GM19395 (cell line): ENCODE measurements around the gene TECPR2.
"Not testable (repeated sequence)": the region's sequence is repeated elsewhere in the genome, so short reads cannot be mapped to it uniquely, and the experiment has no call there.

ENCODE experiments used
- ATAC-seq: cut with Tn5 transposase; IDR thresholded peaks from one replicate; pipeline ENCODE4 v1.9.1; 2021; ENCODE audit warnings: mild to moderate bottlenecking, moderate library complexity; ENCODE audit not compliant: unreplicated experiment

TECPR2 gene

GRCh38 chr14:102362545-102363181, at the start of gene TECPR2, which contains the start of gene CINP:
Gene TECPR2 (plus strand): TSS chr14:102362941. CDS start chr14:102376722, 13,781 bp downstream.
Gene CINP (minus strand): TSS chr14:102362890. CDS start chr14:102362851, 39 bp downstream.
- peak; percentile 86 for ATAC-seq

GRCh38 chr14:102314242-102315011, 48.3 kb upstream of the TECPR2 start:
- peak; percentile 52 for ATAC-seq

GRCh38 chr14:102315121-102315520, 47.6 kb upstream of the TECPR2 start:
- ATAC-seq = no peak

DNA sequence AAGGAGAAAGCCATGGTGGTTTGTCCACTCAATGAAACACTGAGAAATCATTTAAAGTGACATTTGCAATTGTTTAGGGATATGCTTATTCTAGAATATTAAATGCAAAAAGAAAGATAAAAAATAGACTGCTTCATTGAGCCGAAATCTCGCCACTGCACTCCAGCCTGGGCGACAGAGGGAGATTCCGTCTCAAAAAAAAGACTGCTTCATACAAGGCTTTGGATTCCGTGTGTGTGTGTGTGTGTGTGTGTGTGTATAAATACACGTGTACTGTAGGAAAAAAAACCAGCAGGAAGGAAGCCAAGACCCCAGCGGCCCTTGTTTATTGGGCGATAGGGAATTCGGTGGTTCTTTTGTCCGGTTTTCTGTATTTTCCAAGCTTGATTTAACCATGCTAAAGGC, 46.4 kb upstream of the TECPR2 start:
- ATAC-seq = no peak

DNA sequence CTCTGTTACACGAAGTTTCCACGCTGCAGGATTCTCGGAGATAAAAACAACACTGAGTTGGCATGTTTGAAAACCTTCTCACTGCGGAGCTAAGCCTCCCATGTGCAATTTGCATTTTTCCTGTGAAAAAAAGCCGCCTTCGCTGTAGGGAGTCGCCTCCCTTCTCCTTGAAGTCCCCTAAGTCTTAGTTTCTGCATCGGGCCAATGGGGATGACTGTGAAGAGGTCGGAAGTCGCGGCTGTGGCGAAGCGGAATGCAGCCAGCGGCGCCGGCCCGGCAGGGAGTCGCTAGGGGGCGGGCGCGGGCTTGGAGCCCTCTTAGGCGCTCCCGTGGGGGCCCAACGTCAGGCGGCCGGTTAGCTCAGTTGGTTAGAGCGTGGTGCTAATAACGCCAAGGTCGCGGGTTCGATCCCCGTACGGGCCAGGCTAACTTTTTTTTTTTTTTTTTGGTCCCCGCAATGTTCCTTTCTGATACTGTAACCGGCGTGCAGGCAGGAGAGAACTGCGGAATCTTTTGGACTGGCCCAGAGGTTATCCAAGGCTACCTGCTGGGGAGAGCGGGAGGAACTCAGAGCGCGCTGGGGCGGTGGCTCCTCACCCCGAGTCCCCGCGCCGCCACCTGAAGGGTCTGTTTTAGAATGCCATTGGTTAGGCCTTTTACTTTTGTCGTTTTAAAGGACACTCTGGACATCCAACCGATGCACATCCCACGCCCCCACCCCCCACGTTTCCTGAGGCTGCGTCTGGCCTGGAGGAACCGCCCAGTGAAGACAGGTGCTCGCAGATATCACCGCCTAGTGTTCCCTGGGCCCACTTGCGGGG, 45.8 kb upstream of the TECPR2 start:
- ATAC-seq = peak; percentile 70

DNA sequence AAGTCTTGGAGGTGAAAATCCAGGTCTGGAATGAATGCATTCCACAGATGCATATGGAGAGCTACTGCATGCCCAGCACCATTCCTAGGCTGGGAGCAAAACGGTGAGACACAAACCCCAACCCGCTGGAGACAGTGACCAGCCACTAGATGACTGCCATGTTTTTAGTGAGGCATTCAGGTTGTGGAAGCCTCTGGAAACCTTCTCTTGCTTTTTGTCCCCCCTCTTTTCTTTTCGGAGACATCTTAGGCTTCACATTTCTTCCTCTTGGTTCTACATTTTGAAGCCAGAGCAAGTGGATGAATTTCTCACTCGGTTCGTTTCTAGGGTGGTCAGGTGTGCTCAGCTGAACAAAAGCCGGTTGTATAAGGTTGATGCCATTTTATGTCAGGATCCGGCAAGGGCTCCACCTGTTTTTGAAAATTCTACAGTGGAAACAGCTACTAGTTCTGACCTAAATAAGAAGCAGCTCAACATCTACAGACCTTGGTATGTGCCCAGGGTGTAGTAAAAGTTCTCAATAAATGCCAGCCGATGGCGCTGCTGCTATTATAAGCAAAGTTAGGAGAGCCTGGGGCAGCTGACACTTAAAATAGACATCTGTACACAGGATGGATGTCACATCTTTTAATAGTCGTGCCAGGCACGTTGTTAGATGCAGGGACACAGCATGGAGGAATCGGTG, 45.0 kb upstream of the TECPR2 start:
- no peak for ATAC-seq

DNA sequence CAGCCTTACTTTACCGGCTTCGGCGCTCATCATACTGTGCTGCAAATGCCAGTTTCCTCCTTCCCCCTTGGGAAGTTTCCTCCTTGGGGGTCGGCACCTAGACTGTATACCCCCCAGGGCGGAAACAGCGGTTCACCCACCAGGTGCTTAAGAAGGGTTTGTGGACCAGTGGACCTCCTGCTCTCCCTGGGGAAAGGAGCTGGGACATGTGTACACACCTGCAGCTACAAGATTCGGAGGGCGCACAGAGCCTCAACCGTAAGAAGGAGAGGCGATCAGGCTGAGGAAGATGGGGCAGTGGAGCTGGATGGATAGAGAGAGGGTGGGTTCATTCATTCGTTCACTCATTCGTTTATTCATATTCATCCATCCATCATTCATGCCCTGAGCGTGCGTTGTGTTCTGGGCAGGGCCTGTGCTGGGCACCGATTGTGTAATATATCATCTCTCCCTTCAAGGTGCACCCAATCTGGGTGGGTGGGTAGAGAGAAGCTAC, 43.9 kb upstream of the TECPR2 start:
- ATAC-seq = no peak

- ATAC-seq = peak; percentile 61
Measured at GRCh38 chr14:102319351-102320032, 43.2 kb upstream of the TECPR2 start, which contains the start of gene ZNF839. Gene ZNF839 (plus strand): TSS chr14:102319746. CDS start chr14:102319766, 20 bp downstream.

- ATAC-seq = peak; percentile 9
Measured at GRCh38 chr14:102320033-102320660, 42.6 kb upstream of the TECPR2 start.

- no peak for ATAC-seq
Measured at GRCh38 chr14:102320671-102321455, 41.9 kb upstream of the TECPR2 start.

DNA sequence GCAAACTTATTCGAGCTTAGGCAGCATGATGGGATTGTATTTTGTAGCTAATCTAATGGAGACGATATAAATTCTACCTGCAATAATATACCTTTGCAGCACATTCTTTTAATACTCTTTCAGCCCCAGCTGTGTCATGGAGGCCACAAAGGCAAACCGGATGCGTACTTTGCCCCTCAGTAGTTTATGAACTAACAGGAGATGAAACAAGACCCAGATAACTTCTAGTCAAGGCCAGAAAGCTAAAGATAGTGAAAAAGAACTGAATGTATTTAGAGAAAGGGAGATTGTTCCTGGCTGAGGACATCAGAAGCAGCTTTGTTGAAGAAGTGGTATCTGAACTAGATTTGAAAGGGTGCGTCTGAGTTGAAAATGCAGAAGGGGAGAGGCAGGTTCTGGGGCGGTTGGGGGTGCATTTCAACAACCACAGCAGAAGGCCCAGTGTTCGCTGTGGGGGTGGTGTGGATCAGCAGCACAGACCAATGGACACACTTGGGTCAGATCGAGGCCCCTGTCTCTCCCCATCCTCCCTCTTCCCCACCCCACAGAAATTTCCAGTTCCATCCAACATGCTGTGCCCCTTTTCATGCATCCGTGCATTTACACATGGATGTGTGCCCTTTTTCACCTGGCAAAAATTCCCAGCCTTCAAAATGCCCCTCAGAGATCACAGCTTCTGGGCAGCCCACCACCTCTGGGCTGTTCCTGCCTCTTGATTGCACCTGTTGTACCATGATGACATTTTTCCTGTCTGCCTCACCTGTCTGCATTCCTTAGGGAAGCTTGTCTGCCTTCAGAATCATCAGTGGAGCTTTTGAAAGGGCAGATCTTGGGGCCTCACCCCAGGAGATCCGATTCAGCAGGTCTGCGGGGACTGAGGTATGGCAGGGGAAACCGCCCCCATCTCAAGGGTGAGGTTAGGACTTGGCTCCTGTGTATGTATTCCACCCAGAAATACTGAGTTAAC, 41.0 kb upstream of the TECPR2 start:
- ATAC-seq = no peak

GRCh38 chr14:102323102-102323501, 39.6 kb upstream of the TECPR2 start:
- ATAC-seq = no peak

DNA sequence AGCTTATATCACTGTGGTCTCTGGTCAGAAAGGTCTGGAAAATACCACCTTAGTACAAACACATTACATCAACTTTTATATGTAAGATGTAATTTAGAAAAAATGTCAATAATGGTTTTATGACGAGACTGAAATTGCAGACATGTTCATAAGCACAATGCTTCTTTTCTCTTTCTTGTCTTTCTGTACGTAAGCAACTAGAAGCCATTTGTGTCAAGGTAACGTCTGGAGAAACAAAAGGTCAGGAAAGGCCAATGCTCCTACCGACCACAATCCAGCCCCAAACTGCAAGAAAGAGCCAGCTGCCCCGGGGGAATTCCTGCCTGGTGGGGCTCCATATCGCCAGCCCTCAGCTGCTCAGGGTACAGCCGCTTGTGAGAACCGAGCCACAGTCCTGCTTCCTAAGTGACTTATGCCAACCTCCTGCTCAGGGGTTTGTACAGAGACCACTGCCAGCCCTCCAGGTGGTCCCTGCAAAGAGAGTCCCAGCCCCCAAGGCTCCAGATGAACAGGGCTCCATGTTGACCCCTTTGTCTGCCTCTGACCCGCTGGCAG, 36.9 kb upstream of the TECPR2 start:
- ATAC-seq = no peak

GRCh38 chr14:102326583-102326982, 36.2 kb upstream of the TECPR2 start:
- no peak for ATAC-seq

GRCh38 chr14:102329381-102329780, 33.4 kb upstream of the TECPR2 start:
- not testable (repeated sequence) for ATAC-seq

GRCh38 chr14:102330806-102331205, 31.9 kb upstream of the TECPR2 start:
- no peak for ATAC-seq

DNA sequence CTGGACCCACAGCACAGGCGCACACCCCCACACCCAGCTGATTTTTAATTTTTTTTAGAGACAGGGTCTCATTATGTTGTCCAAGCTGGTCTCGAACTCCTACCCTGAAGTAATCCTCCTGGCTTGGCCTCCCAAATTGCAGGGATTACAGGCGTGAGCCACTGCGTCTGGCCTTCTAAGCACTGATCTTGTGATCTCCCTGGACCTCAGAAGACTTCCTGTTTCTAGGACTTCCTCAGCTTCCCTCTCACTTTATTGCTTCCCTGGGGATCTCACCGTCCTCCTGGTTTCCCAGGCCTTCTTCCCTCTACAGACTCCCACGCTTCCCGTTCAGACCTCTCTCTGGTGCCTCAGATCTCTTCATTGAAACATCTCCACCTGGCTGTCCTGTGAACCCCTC, 29.4 kb upstream of the TECPR2 start:
- ATAC-seq = no peak
